Ascending aorta (tissue), 2 donors: Measurements from ENCODE around the gene AK8. TPM values are rescaled to one million over a fixed set of nuclear protein-coding genes. Genes with fewer than 3 reads are reported as not detected.

ENCODE experiments used
- DNase-seq, 2 donors: peaks; one replicate each; pipeline ENCODE4 v3.0.0-alpha.2; 2019; ENCODE audit warnings: low spot score in 2 of 2
- H3K27ac ChIP-seq, 2 donors: fragments of 200-600 bp; sonication (generic); one replicate each; pipeline ENCODE4 v1.5.1; 2016 to 2017; ENCODE audit warnings: mild to moderate bottlenecking in 1 of 2
- H3K27me3 ChIP-seq: fragments of 200-600 bp; sonication (generic); one replicate; pipeline ENCODE4 v1.5.1; 2017
- H3K36me3 ChIP-seq, 2 donors: fragments of 200-600 bp; sonication (generic); one replicate each; pipeline ENCODE4 v1.5.1; 2016
- H3K4me1 ChIP-seq, 2 donors: fragments of 200-600 bp; sonication (generic); one replicate each; pipeline ENCODE4 v1.5.1; 2016 to 2017; ENCODE audit warnings: mild to moderate bottlenecking in 1 of 2
- H3K4me3 ChIP-seq, 2 donors: fragments of 200-600 bp; sonication (generic); one replicate each; pipeline ENCODE4 v1.5.1; 2016 to 2017; ENCODE audit warnings: mild to moderate bottlenecking in 1 of 2
- H3K9me3 ChIP-seq, 2 donors: fragments of 200-600 bp; sonication (generic); one replicate each; pipeline ENCODE4 v1.5.1; 2016
- CTCF ChIP-seq, 3 experiments: fragments of 200-600 bp in 2 of 3; fragments of 450-650 bp in 1 of 3; sonication (generic) in 2 of 3; IDR thresholded peaks; one replicate each; pipeline ENCODE4 v1.5.1; 2016 to 2019; ENCODE audit warnings: antibody characterized with exemption in 3 of 3, mild to moderate bottlenecking in 1 of 3, moderate library complexity in 1 of 3
- intact Hi-C: fragments of 100-400 bp; cut with DNase I; formaldehyde crosslinking; loops from one replicate; pipeline ENCODE4 v1.15.1; 2023
- total RNA-seq: library from RNA; depleted of rRNA; stranded (reverse); fragments of >200 nt; gene quantifications from one replicate; pipeline ENCODE4 v1.1.0, GENCODE V29; 2016

Gene AK8
- total RNA-seq, 1 donor from 2014 or later: not detected

- Histone ChIP-seq H3K27me3 (no peaks in the 10 kb centered on the region), H3K4me3 (no peak overlapping the region), H3K36me3 (no peaks in the 10 kb centered on the region), H3K9me3 (no peaks in the 10 kb centered on the region), H3K4me1 (no peaks in the 10 kb centered on the region), H3K27ac (no peak overlapping the region)
- TF ChIP-seq CTCF (IDR thresholded peaks at IDR 0.05): no peak
- no peak for DNase-seq
- intact Hi-C loops: no loop called here
Measured at GRCh38 chr9:132846918-132847515, 31.1 kb downstream of the AK8 start.

- no peak for DNase-seq
- Histone ChIP-seq H3K4me3 (no peak overlapping the region), H3K27ac (no peak overlapping the region), H3K4me1 (no peaks in the 10 kb centered on the region), H3K9me3 (no peaks in the 10 kb centered on the region), H3K36me3 (no peaks in the 10 kb centered on the region), H3K27me3 (no peaks in the 10 kb centered on the region)
- TF ChIP-seq CTCF (IDR thresholded peaks at IDR 0.05): no peak
- intact Hi-C loops: no loop called here
Measured at GRCh38 chr9:132846109-132846917, 31.8 kb downstream of the AK8 start.

GRCh38 chr9:132842124-132843044 lies 35.7 kb downstream of the AK8 start:
- Histone ChIP-seq H3K4me3 (no peak overlapping the region), H3K27ac (no peak overlapping the region), H3K9me3 (no peaks in the 10 kb centered on the region), H3K4me1 (no peaks in the 10 kb centered on the region), H3K27me3 (no peaks in the 10 kb centered on the region), H3K36me3 (no peaks in the 10 kb centered on the region)
- no peak for DNase-seq
- intact Hi-C loops: no loop called here
- TF ChIP-seq CTCF (IDR thresholded peaks at IDR 0.05): no peak

- no peak for DNase-seq
- Histone ChIP-seq H3K4me3 (no peak overlapping the region), H3K9me3 (no peaks in the 10 kb centered on the region), H3K27ac (no peak overlapping the region), H3K4me1 (no peaks in the 10 kb centered on the region), H3K36me3 (no peaks in the 10 kb centered on the region), H3K27me3 (no peaks in the 10 kb centered on the region)
- intact Hi-C loops: no loop called here
- TF ChIP-seq CTCF (IDR thresholded peaks at IDR 0.05): no peak
Measured at GRCh38 chr9:132840980-132841379, 37.1 kb downstream of the AK8 start.

- no peak for TF ChIP-seq CTCF (IDR thresholded peaks at IDR 0.05)
- Histone ChIP-seq H3K27ac (no peak overlapping the region), H3K36me3 (no peaks in the 10 kb centered on the region), H3K4me1 (no peaks in the 10 kb centered on the region), H3K4me3 (no peak overlapping the region), H3K9me3 (no peaks in the 10 kb centered on the region), H3K27me3 (no peaks in the 10 kb centered on the region)
- intact Hi-C loops: no loop called here
- DNase-seq: no peak
Measured at GRCh38 chr9:132838291-132838690, 39.8 kb downstream of the AK8 start.
